GM12878 (cell line): ENCODE results near the gene SOX3. TPM values are rescaled to one million over a fixed set of nuclear protein-coding genes. Genes with fewer than 3 reads are reported as not detected.

Source experiments
- ATAC-seq: fragments of 200-7000 bp; cut with Tn5 transposase; 3 replicates; pipeline ENCODE4 v1.9.1; 2020; ENCODE audit warnings: mild to moderate bottlenecking, moderate library complexity
- BruUV-seq: library from RNA; stranded (reverse); fragments of 400-500 nt; replicated peaks from 2 replicates; lab custom pipeline; 2021; lab: Mats Ljungman, UMichigan
- CTCF ChIA-PET: fragments of 300-600 bp; sonication (Branson Sonifier 250); formaldehyde crosslinking; extraction: SDS; loops from one replicate; lab custom pipeline; 2021; ENCODE audit warnings: inconsistent platforms; lab: Yijun Ruan, JAX
- POLR2A ChIA-PET: fragments of 350-600 bp; formaldehyde crosslinking; extraction: SDS; loops from one replicate; lab custom pipeline; 2021; ENCODE audit warnings: inconsistent platforms; lab: Charles Lee
- RAD21 ChIA-PET: fragments of 300-600 bp; sonication (Branson Sonifier 250); formaldehyde crosslinking; loops from one replicate; lab custom pipeline; 2023; ENCODE audit warnings: antibody characterized with exemption; ENCODE audit not compliant: unreplicated experiment; lab: Charles Lee
- SMC1A ChIA-PET: fragments of 300-600 bp; sonication (Branson Sonifier 250); formaldehyde crosslinking; loops from one replicate; lab custom pipeline; 2023; ENCODE audit not compliant: unreplicated experiment, uncharacterized antibody; lab: Charles Lee
- DNase-seq: peaks from one replicate; pipeline ENCODE4 v3.0.0-alpha.2; 2011; ENCODE audit warnings: low read depth, low spot score
- FAIRE-seq: peaks from 3 replicates; lab custom pipeline; 2011; peaks lifted over from hg19 to GRCh38; lab: Jason Lieb, UNC
- H2AFZ ChIP-seq: 2 replicates; pipeline ENCODE4 v1.6.0; 2011; ENCODE audit warnings: low read depth, low read length, control low read depth; ENCODE audit not compliant: control insufficient read depth
- H3K27ac ChIP-seq: 2 replicates; pipeline ENCODE4 v1.5.1; 2011; ENCODE audit warnings: control low read depth; ENCODE audit not compliant: control insufficient read depth, insufficient read depth
- H3K27me3 ChIP-seq, 2 experiments: replicated peaks in 1 of 2; 2 replicates each; pipeline versions ENCODE4 v1.6.0 to v1.6.1; 2011; ENCODE audit warnings: low read length in 1 of 2; ENCODE audit not compliant: control insufficient read depth in 2 of 2, insufficient read depth in 2 of 2
- H3K36me3 ChIP-seq, 2 experiments: 2 replicates each; pipeline ENCODE4 v1.5.1; 2011; ENCODE audit warnings: low read length in 1 of 2; ENCODE audit not compliant: control insufficient read depth in 2 of 2, insufficient read depth in 2 of 2
- H3K4me1 ChIP-seq: 2 replicates; pipeline ENCODE4 v1.6.1; 2011; ENCODE audit warnings: mild to moderate bottlenecking, low read length, moderate library complexity, mixed read lengths; ENCODE audit not compliant: control insufficient read depth, insufficient read depth
- H3K4me2 ChIP-seq: 2 replicates; pipeline ENCODE4 v1.6.0; 2011; ENCODE audit warnings: control low read depth; ENCODE audit not compliant: control insufficient read depth, insufficient read depth
- H3K4me3 ChIP-seq: fragments of 200-600 bp; sonication (generic); 2 replicates; pipeline ENCODE4 v1.5.1; 2016
- H3K79me2 ChIP-seq: 2 replicates; pipeline ENCODE4 v1.6.0; 2011; ENCODE audit warnings: low read length; ENCODE audit not compliant: control insufficient read depth, insufficient read depth
- H3K9ac ChIP-seq: 2 replicates; pipeline ENCODE4 v1.8.0; 2011; ENCODE audit warnings: low read length, control low read depth, mixed read lengths; ENCODE audit not compliant: control insufficient read depth, insufficient read depth
- H3K9me3 ChIP-seq: replicated peaks from 3 replicates; pipeline ENCODE4 v1.5.1; 2011; ENCODE audit warnings: mild to moderate bottlenecking, low read length; ENCODE audit not compliant: control insufficient read depth, insufficient read depth
- H4K20me1 ChIP-seq: 2 replicates; pipeline ENCODE4 v1.6.0; 2011; ENCODE audit not compliant: control insufficient read depth, insufficient read depth
- BACH1 ChIP-seq: fragments of 450-650 bp; IDR thresholded peaks from 2 replicates; pipeline ENCODE4 v1.6.1; 2017; ENCODE audit warnings: mild to moderate bottlenecking, borderline replicate concordance
- EED ChIP-seq: sonication (generic); IDR thresholded peaks from 2 replicates; pipeline ENCODE4 v1.6.1; 2016; ENCODE audit warnings: antibody characterized with exemption, low read depth
- HCFC1 ChIP-seq: fragments of 150-350 bp; IDR thresholded peaks from 2 replicates; pipeline ENCODE4 v1.6.1; 2014; ENCODE audit warnings: low read length
- PRDM15 ChIP-seq: fragments of 450-650 bp; formaldehyde crosslinking; IDR thresholded peaks from 2 replicates; pipeline ENCODE4 v1.4.0; 2020; ENCODE audit warnings: mild to moderate bottlenecking, moderate library complexity
- RCOR1 ChIP-seq: conservative IDR thresholded peaks from 2 replicates; pipeline ENCODE4 v1.6.1; 2012; ENCODE audit warnings: low read depth, low read length, improper control_type of control experiment
- SUZ12 ChIP-seq: fragments of 200-600 bp; sonication (generic); IDR thresholded peaks from one replicate; pipeline ENCODE4 v1.6.1; 2018; ENCODE audit warnings: antibody characterized with exemption, mild to moderate bottlenecking; ENCODE audit not compliant: unreplicated experiment
- ZNF207 ChIP-seq: fragments of 450-650 bp; IDR thresholded peaks from 2 replicates; pipeline ENCODE4 v1.6.1; 2014; ENCODE audit warnings: antibody characterized with exemption, mild to moderate bottlenecking, borderline replicate concordance
- WGBS: methylation state at CpG from one replicate; pipeline ENCODE4 v1.1.6; 2016; ENCODE audit warnings: low lambda C conversion rate; ENCODE audit not compliant: insufficient replicate concordance, insufficient coverage; ENCODE audit errors: missing lambda C conversion rate; 5-methylcytosine and 5-hydroxymethylcytosine counted together
- in situ Hi-C: fragments of 300-500 bp; cut with MboI; formaldehyde crosslinking; loops from 9 replicates; pipeline ENCODE4 v1.14.3; 2018; ENCODE audit warnings: mixed read lengths
- intact Hi-C: fragments of 100-400 bp; cut with micrococcal nuclease; formaldehyde crosslinking; loops from one replicate; pipeline ENCODE4 v1.14.2; 2022; ENCODE audit not compliant: unreplicated experiment
- polyA plus RNA-seq, 11 experiments: library from polyadenylated mRNA; depleted of rRNA in 4 of 11; unstranded in 6 of 11; stranded (reverse) in 5 of 11; fragments of >200 nt; fragmentation: Nextera tagmentation in 4 of 11; fragmentation: Illumina TruSeq in 1 of 11; extraction: Ambion mirVana in 4 of 11; extraction: Trizol in 1 of 11; gene quantifications; 1 replicate in 1 of 11; 2 replicates in 10 of 11; pipeline versions ENCODE4 v1.2.1 to v1.2.3, GENCODE V29; 2011 to 2016; ENCODE audit warnings: inconsistent platforms in 2 of 11, missing spikeins in 2 of 11, low read depth in 1 of 11
- total RNA-seq, 4 experiments: library from RNA; depleted of rRNA in 3 of 4; stranded (reverse); fragments of >200 nt in 3 of 4; fragmentation: Illumina TruSeq in 1 of 4; extraction: Trizol in 1 of 4; gene quantifications; 2 replicates each; pipeline versions ENCODE4 v1.2.1 to v1.2.3, GENCODE V29; 2013 to 2021

SOX3 gene
- total and polyA plus RNA-seq, 10 of the 15 experiments (the other 5 are each of a cell fraction or from before 2014, with no cell fraction given) = not detected

GRCh38 chrX:140501940-140502468, 2.9 kb downstream of the SOX3 start:
- H3K4me2 ChIP-seq = no peak overlapping the region
- in situ Hi-C loops = no loop called here
- H3K27ac ChIP-seq = no peak overlapping the region
- no peak for TF ChIP-seq ZNF207
- peak; percentile 30 for TF ChIP-seq SUZ12
- TF ChIP-seq RCOR1 = no peak
- ChIA-PET SMC1A (no interaction called here), CTCF (no interaction called here), RAD21 (no interaction called here), POLR2A (no interaction called here)
- H2AFZ ChIP-seq = no peak overlapping the region
- no peaks in the 10 kb centered on the region for H3K4me1 ChIP-seq
- no peaks in the 10 kb centered on the region for H3K36me3 ChIP-seq
- WGBS = 45% methylated on average over 14 of the region's 14 CpGs
- H3K27me3 ChIP-seq = no peaks in the 10 kb centered on the region
- no peak overlapping the region for H3K9ac ChIP-seq
- intact Hi-C loops = no loop called here
- peaks cover 3% of the 10 kb centered on the region; the same call in 1 of the 3 replicates for H3K9me3 ChIP-seq
- H4K20me1 ChIP-seq = no peaks in the 10 kb centered on the region
- no TSS peak for BruUV-seq
- FAIRE-seq (no peak), ATAC-seq (no peak), DNase-seq (no peak)
- no peak overlapping the region for H3K4me3 ChIP-seq
- no peaks in the 10 kb centered on the region for H3K79me2 ChIP-seq

GRCh38 chrX:140501321-140501720, 3.5 kb downstream of the SOX3 start:
- WGBS = 48% methylated on average over 12 of the region's 13 CpGs
- no peaks in the 10 kb centered on the region for H3K4me1 ChIP-seq
- BruUV-seq = no TSS peak
- H3K4me2 ChIP-seq = no peak overlapping the region
- no peaks in the 10 kb centered on the region for H3K27me3 ChIP-seq
- ChIA-PET SMC1A (no interaction called here), CTCF (no interaction called here), RAD21 (no interaction called here), POLR2A (no interaction called here)
- intact Hi-C loops = no loop called here
- H3K79me2 ChIP-seq = no peaks in the 10 kb centered on the region
- H3K9me3 ChIP-seq = peaks cover 3% of the 10 kb centered on the region; the same call in 1 of the 3 replicates
- H4K20me1 ChIP-seq = no peaks in the 10 kb centered on the region
- in situ Hi-C loops = no loop called here
- no peak overlapping the region for H3K27ac ChIP-seq
- H3K4me3 ChIP-seq = no peak overlapping the region
- TF ChIP-seq EED (no peak), HCFC1 (no peak), PRDM15 (no peak), BACH1 (no peak)
- H3K36me3 ChIP-seq = no peaks in the 10 kb centered on the region
- ATAC-seq (no peak), DNase-seq (no peak), FAIRE-seq (no peak)
- H2AFZ ChIP-seq = no peak overlapping the region
- H3K9ac ChIP-seq = no peak overlapping the region
